EH (cell line): ENCODE results near the gene GRAMD2B.

Experiments used
- DNase-seq: peaks from one replicate; pipeline ENCODE4 v3.0.0-alpha.2; 2015; ENCODE audit warnings: low read depth

GRAMD2B gene

GRCh38 chr5:126513703-126514102 is 90.5 kb downstream of the GRAMD2B start:
- DNase-seq = no peak

- DNase-seq = peak; percentile 83
These were observed 90.9 kb downstream of the GRAMD2B start for GRCh38 chr5:126514131-126514557.

GRCh38 chr5:126514558-126515141 is 91.4 kb downstream of the GRAMD2B start:
- DNase-seq = no peak

GRCh38 chr5:126515337-126515736 is 92.1 kb downstream of the GRAMD2B start:
- DNase-seq = no peak

- DNase-seq = peak; percentile 94
These were observed 92.9 kb downstream of the GRAMD2B start for GRCh38 chr5:126516133-126516532.

- DNase-seq = peak; percentile 81
These were observed 93.6 kb downstream of the GRAMD2B start for GRCh38 chr5:126516852-126517251.

GRCh38 chr5:126519223-126519622 is 96.0 kb downstream of the GRAMD2B start:
- peak; percentile 37 for DNase-seq

- DNase-seq = peak; percentile 46
These were observed 96.7 kb downstream of the GRAMD2B start for GRCh38 chr5:126519637-126520592.

- no peak for DNase-seq
These were observed 97.4 kb downstream of the GRAMD2B start for GRCh38 chr5:126520593-126520953.

GRCh38 chr5:126521130-126521529 is 97.9 kb downstream of the GRAMD2B start:
- DNase-seq = no peak

GRCh38 chr5:126523818-126524510 is 100.8 kb downstream of the GRAMD2B start:
- peak; percentile 48 for DNase-seq

GRCh38 chr5:126525630-126526245 is 102.5 kb downstream of the GRAMD2B start:
- DNase-seq = peak; percentile 63

- no peak for DNase-seq
These were observed 103.3 kb downstream of the GRAMD2B start for GRCh38 chr5:126526493-126526892.

GRCh38 chr5:126527158-126527557 is 103.9 kb downstream of the GRAMD2B start:
- no peak for DNase-seq

GRCh38 chr5:126527892-126528291 is 104.7 kb downstream of the GRAMD2B start:
- peak; percentile 94 for DNase-seq

GRCh38 chr5:126531543-126532120 is 108.4 kb downstream of the GRAMD2B start:
- DNase-seq = peak; percentile 55

GRCh38 chr5:126534553-126534952 is 111.3 kb downstream of the GRAMD2B start:
- no peak for DNase-seq

GRCh38 chr5:126535856-126536545 is 112.8 kb downstream of the GRAMD2B start:
- DNase-seq = no peak

- peak; percentile 30 for DNase-seq
These were observed 113.7 kb downstream of the GRAMD2B start for GRCh38 chr5:126536874-126537273.

- DNase-seq = no peak
These were observed 115.4 kb downstream of the GRAMD2B start for GRCh38 chr5:126538579-126538978.

GRCh38 chr5:126540631-126541030 is 117.4 kb downstream of the GRAMD2B start:
- DNase-seq = no peak
